ENCODE data around the gene ARID5A.
"Not testable (repeated sequence)": the region's sequence is repeated elsewhere in the genome, so short reads cannot be mapped to it uniquely, and the experiment has no call there.

The ARID5A gene

GRCh38 chr2:96557421-96557820 lies 20.9 kb downstream of the ARID5A start:
- not testable (repeated sequence) for DNase-seq (ENCODE audit: low spot score)

- no peak for DNase-seq (ENCODE audit: low spot score)
Observed at GRCh38 chr2:96558061-96558460, 21.5 kb downstream of the ARID5A start.

GRCh38 chr2:96558485-96558884 lies 21.9 kb downstream of the ARID5A start:
- DNase-seq (ENCODE audit: low spot score), result no peak

GRCh38 chr2:96564026-96564425 lies 27.5 kb downstream of the ARID5A start:
- no peak for DNase-seq (ENCODE audit: low spot score)

GRCh38 chr2:96564563-96564962 lies 28.0 kb downstream of the ARID5A start:
- no peak for DNase-seq (ENCODE audit: low spot score)

GRCh38 chr2:96565111-96565510 lies 28.6 kb downstream of the ARID5A start:
- DNase-seq (ENCODE audit: low spot score), result no peak

- no peak for DNase-seq (ENCODE audit: low spot score)
Observed at GRCh38 chr2:96568094-96568493, 31.5 kb downstream of the ARID5A start.

GRCh38 chr2:96574364-96574763 lies 37.8 kb downstream of the ARID5A start:
- no peak for DNase-seq (ENCODE audit: low spot score)

- no peak for DNase-seq (ENCODE audit: low spot score)
Observed at GRCh38 chr2:96575785-96576456, 39.4 kb downstream of the ARID5A start.

GRCh38 chr2:96577501-96577900 lies 40.9 kb downstream of the ARID5A start:
- DNase-seq (ENCODE audit: low spot score), result no peak

- no peak for DNase-seq (ENCODE audit: low spot score)
Observed at GRCh38 chr2:96578731-96579130, 42.2 kb downstream of the ARID5A start.

- DNase-seq (ENCODE audit: low spot score), result no peak
Observed at GRCh38 chr2:96579422-96579821, 42.9 kb downstream of the ARID5A start.

GRCh38 chr2:96580771-96581170 lies 44.2 kb downstream of the ARID5A start:
- peak; percentile 76 for DNase-seq (ENCODE audit: low spot score)

- no peak for DNase-seq (ENCODE audit: low spot score)
Observed at GRCh38 chr2:96584017-96584416, 47.5 kb downstream of the ARID5A start.

GRCh38 chr2:96587843-96588242 lies 51.3 kb downstream of the ARID5A start:
- DNase-seq (ENCODE audit: low spot score), result no peak

GRCh38 chr2:96591054-96591453 lies 54.5 kb downstream of the ARID5A start:
- no peak for DNase-seq (ENCODE audit: low spot score)

- no peak for DNase-seq (ENCODE audit: low spot score)
Observed at GRCh38 chr2:96591494-96591893, 54.9 kb downstream of the ARID5A start.

- no peak for DNase-seq (ENCODE audit: low spot score)
Observed at GRCh38 chr2:96594282-96594681, 57.7 kb downstream of the ARID5A start.

- no peak for DNase-seq (ENCODE audit: low spot score)
Observed at GRCh38 chr2:96594691-96595152, 58.2 kb downstream of the ARID5A start.

GRCh38 chr2:96596596-96596995 lies 60.0 kb downstream of the ARID5A start:
- no peak for DNase-seq (ENCODE audit: low spot score)

GRCh38 chr2:96599941-96600340 lies 63.4 kb downstream of the ARID5A start:
- DNase-seq (ENCODE audit: low spot score), result no peak

- DNase-seq (ENCODE audit: low spot score), result no peak
Observed at GRCh38 chr2:96601382-96602292, 65.1 kb downstream of the ARID5A start.
